T-helper 17 cell (primary cell): ENCODE results near the gene MBOAT2. TPM values are rescaled to one million over a fixed set of nuclear protein-coding genes. Genes with fewer than 3 reads are reported as not detected.

Experiments used
- ATAC-seq: fragments of 150-1000 bp; cut with Tn5 transposase; 2 replicates; pipeline ENCODE4 v1.10.0; 2021; ENCODE audit warnings: mild to moderate bottlenecking, moderate library complexity
- DNase-seq, 3 donors: peaks; one replicate each; pipeline versions ENCODE4 v3.0.0 to v3.0.0-alpha.2; 2020 to 2021
- H3K9me3 ChIP-seq: one replicate; pipeline ENCODE4 v1.7.0; 2013; ENCODE audit warnings: low read length, mild to moderate bottlenecking; ENCODE audit not compliant: control insufficient read depth, poor library complexity, severe bottlenecking
- H3K27ac Mint-ChIP-seq: one replicate; pipeline ENCODE4 v1.8.0; 2022; ENCODE audit warnings: mild to moderate bottlenecking, moderate library complexity, mixed read lengths
- H3K27me3 Mint-ChIP-seq: one replicate; pipeline ENCODE4 v1.8.0; 2022; ENCODE audit warnings: mixed read lengths
- H3K36me3 Mint-ChIP-seq: one replicate; pipeline ENCODE4 v1.8.0; 2022; ENCODE audit warnings: low read depth, mixed read lengths
- H3K4me1 Mint-ChIP-seq: one replicate; pipeline ENCODE4 v1.8.0; 2022; ENCODE audit warnings: mild to moderate bottlenecking, mixed read lengths
- H3K4me3 Mint-ChIP-seq: one replicate; pipeline ENCODE4 v1.8.0; 2022; ENCODE audit warnings: mild to moderate bottlenecking, moderate library complexity, mixed read lengths
- total RNA-seq, 4 donors: library from RNA in 2 of 4; stranded (reverse) in 2 of 4; gene quantifications; one replicate each; pipeline ENCODE4 v1.2.3 and lab custom pipeline; 2022 to 2026

MBOAT2 gene
- total RNA-seq, 2 donors from 2014 or later = 2.1 to 4.9 TPM

DNA sequence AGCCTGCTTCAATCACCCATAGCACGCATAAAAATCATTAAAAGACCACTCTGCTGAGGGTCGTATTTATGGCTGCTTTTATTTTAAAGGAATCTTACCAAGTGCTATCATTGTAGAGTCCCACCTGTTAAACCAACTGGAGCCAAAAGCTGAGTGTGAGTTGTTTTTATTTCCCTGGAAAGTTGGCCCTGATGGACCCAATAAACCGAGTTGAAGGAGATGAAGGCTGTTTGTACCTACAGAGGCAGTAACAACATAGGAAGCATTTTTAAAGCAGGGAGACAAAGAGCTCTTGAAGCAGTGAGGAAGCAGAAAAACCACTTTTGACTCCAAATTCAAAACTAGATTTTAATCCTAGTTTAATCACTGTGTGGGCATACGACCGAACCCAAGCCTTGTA, 6.4 kb downstream of the MBOAT2 start:
- Mint-ChIP-seq H3K4me3 (no peak overlapping the region), H3K36me3 (no peaks in the 10 kb centered on the region), H3K4me1 (peaks cover 6% of the 10 kb centered on the region), H3K27ac (no peak overlapping the region), H3K27me3 (peaks cover 24% of the 10 kb centered on the region)
- no peaks in the 10 kb centered on the region for H3K9me3 ChIP-seq
- ATAC-seq (no peak), DNase-seq (no peak)

DNA sequence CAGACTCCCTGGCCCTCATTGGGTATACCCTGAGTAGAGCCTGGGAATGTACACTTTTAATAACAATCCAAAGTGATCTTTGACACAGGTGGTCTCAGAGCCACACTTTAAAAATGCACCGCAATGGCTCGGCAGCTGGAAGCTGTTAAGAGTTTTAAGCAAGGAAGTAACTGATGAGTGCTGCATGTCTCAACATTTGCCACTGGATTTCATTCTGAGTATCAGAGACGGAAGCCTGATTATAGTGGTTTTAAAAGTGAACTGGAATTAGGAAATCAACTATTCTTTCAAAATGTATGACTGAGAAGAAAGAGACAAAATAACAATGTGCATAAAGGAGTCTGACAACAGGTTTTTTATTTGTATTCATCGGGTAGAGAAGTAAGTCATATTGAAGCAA, 7.5 kb downstream of the MBOAT2 start:
- Mint-ChIP-seq H3K4me1 (peaks cover 6% of the 10 kb centered on the region), H3K36me3 (no peaks in the 10 kb centered on the region), H3K27me3 (peaks cover 34% of the 10 kb centered on the region), H3K4me3 (no peak overlapping the region), H3K27ac (no peak overlapping the region)
- no peak for DNase-seq
- no peak for ATAC-seq
- H3K9me3 ChIP-seq = no peaks in the 10 kb centered on the region

DNA sequence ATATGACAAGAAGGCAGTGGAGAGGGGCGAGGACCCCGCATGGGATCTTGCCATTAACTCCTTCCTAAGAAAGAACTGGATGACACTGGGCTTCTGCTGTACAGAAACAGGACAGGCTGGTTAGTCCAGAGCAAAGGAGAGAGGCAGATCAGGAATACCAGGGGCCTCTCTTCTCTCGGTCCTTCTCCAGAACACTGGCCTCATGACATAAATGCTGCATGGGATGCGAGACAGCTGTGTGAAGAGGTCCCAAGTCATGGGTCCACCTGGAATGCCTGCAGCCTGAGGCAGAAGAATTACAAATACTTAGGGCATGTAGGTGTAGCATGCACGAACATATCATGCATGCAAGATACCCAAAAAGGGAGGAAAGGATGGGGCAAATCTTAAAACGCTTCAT, 9.1 kb downstream of the MBOAT2 start:
- no peak overlapping the region for H3K4me3 Mint-ChIP-seq
- no peaks in the 10 kb centered on the region for H3K36me3 Mint-ChIP-seq
- peaks cover under 1% of the 10 kb centered on the region for H3K4me1 Mint-ChIP-seq
- ATAC-seq = no peak
- DNase-seq = no peak
- H3K27me3 Mint-ChIP-seq = peaks cover 38% of the 10 kb centered on the region
- no peak overlapping the region for H3K27ac Mint-ChIP-seq
- no peaks in the 10 kb centered on the region for H3K9me3 ChIP-seq

DNA sequence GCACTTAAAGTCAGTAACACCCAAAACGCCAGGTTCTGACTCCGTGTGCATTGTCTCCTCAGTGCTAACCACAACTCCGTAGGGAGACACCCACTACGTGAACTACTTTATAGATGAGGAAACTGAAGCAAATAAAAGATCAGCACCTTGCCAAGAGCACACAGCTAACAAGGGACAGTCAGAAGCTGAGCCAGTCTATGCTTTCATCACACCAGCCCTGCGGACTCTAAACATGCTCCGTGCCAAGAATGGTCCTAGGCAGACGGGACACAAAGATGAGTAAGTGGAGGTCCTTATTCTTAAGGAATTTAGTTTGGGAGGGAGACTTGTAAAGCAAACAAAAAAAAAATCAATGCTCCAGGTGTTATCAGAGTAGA, 9.6 kb downstream of the MBOAT2 start:
- Mint-ChIP-seq H3K36me3 (no peaks in the 10 kb centered on the region), H3K27ac (no peak overlapping the region), H3K4me1 (no peaks in the 10 kb centered on the region), H3K27me3 (peaks cover 38% of the 10 kb centered on the region), H3K4me3 (no peak overlapping the region)
- ATAC-seq (no peak), DNase-seq (no peak)
- no peaks in the 10 kb centered on the region for H3K9me3 ChIP-seq

DNA sequence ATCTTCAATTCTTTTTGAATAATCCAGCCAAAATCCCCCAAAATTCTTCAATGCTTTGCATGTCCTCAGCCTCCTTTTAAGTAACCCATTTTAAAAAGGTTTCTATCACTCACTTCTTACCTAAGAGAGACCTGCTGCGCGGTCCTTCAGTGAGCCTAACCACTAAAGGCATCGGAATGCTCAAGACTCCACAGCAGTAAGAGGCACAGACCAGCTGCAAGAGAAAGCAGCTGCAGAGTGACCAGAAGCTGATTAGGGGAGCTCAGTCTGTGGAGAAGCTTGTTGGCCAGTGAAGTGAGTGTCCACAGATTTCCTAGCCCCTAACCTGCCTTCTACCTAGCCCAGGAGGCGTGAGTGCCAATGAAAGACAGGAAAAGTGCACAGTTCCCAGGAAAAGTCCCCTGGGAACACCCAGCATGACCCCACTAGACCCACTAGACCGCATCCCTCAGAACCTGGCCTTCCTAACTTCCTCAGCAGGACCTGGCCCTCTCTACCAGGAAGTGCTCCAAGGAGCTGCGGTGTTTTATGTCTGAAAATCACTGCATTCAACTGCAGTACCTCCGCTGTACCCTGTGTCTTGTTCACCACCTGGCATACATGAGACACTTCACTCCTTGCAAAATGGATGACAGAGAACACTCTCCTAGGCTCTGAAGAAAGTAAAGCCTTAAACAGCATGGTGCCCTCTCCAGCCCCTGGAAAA, 10.1 kb downstream of the MBOAT2 start:
- no peaks in the 10 kb centered on the region for H3K36me3 Mint-ChIP-seq
- H3K4me3 Mint-ChIP-seq = no peak overlapping the region
- ATAC-seq (no peak), DNase-seq (no peak)
- no peaks in the 10 kb centered on the region for H3K9me3 ChIP-seq
- no peak overlapping the region for H3K27ac Mint-ChIP-seq
- H3K27me3 Mint-ChIP-seq = peaks cover 38% of the 10 kb centered on the region
- no peaks in the 10 kb centered on the region for H3K4me1 Mint-ChIP-seq

DNA sequence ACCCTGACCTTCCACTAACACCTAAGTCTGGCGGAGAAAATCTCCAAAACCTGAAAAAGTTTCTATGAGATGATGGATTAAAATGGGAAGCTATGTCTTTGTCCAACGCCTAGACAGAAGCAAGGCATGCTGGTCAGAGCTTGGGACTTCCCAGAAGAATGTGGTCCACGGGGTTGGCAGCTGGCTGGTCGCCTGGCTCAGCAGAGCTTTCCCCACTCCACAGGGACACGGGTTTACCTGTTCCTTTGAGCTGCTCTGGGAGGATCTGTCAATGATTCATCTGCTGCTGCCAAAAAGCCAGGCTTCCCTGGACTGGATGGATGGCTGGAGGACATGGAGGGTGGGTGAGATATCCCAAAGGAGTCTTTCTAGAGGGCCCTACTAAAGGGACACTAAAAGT, 10.8 kb downstream of the MBOAT2 start:
- H3K9me3 ChIP-seq = no peaks in the 10 kb centered on the region
- H3K4me1 Mint-ChIP-seq = no peaks in the 10 kb centered on the region
- H3K27ac Mint-ChIP-seq = no peak overlapping the region
- H3K36me3 Mint-ChIP-seq = no peaks in the 10 kb centered on the region
- H3K4me3 Mint-ChIP-seq = no peak overlapping the region
- no peak for ATAC-seq
- DNase-seq = no peak
- H3K27me3 Mint-ChIP-seq = peaks cover 38% of the 10 kb centered on the region

DNA sequence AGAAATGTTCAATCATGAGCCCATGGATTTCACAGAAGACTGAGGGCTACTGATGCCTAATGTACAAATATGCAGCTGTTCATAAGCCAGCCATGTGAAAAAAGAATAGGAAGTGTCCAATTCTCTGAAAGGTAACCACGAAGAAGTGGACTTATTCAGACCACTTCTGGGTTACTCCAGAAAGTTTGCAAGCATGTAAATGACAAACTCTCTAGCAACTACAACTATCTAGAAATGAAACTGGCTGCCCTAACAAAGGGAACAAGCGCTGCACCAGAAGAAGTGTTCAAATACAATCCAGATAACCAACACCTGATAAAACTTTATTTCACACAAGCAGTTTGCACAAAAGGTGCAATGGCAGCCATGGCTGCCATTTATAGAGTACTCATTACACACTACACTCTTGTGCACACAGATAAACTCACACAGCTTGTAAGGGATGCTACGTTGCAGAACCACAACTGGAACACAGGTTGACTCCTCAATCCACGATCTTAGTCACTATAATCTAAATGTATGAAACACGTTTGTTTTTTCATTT, 13.9 kb downstream of the MBOAT2 start:
- no peak for DNase-seq
- no peaks in the 10 kb centered on the region for H3K9me3 ChIP-seq
- Mint-ChIP-seq H3K4me3 (no peak overlapping the region), H3K36me3 (no peaks in the 10 kb centered on the region), H3K27me3 (peaks cover 39% of the 10 kb centered on the region), H3K4me1 (no peaks in the 10 kb centered on the region), H3K27ac (no peak overlapping the region)
- no peak for ATAC-seq

DNA sequence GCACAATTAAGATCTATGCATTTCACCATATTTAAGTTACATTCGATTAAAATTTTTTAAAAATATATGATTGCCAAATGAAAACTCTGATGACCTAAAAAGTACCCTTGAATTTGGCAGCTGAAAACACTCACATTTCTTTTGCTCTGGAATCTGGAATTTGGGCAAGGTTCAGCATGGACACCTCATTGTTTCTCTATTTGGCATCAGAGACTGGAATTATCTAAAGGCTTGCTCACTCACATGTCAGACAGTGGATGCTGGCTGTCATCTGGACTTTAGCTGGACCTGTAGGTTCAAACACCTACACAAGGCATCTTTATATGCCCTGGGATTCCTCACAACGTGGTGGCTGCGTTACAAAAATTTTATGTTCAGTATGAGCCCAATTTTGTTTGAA, 16.1 kb downstream of the MBOAT2 start:
- H3K4me1 Mint-ChIP-seq = no peaks in the 10 kb centered on the region
- DNase-seq = no peak
- peaks cover 28% of the 10 kb centered on the region for H3K27me3 Mint-ChIP-seq
- H3K27ac Mint-ChIP-seq = no peak overlapping the region
- H3K36me3 Mint-ChIP-seq = no peaks in the 10 kb centered on the region
- no peaks in the 10 kb centered on the region for H3K9me3 ChIP-seq
- H3K4me3 Mint-ChIP-seq = no peak overlapping the region
- no peak for ATAC-seq

DNA sequence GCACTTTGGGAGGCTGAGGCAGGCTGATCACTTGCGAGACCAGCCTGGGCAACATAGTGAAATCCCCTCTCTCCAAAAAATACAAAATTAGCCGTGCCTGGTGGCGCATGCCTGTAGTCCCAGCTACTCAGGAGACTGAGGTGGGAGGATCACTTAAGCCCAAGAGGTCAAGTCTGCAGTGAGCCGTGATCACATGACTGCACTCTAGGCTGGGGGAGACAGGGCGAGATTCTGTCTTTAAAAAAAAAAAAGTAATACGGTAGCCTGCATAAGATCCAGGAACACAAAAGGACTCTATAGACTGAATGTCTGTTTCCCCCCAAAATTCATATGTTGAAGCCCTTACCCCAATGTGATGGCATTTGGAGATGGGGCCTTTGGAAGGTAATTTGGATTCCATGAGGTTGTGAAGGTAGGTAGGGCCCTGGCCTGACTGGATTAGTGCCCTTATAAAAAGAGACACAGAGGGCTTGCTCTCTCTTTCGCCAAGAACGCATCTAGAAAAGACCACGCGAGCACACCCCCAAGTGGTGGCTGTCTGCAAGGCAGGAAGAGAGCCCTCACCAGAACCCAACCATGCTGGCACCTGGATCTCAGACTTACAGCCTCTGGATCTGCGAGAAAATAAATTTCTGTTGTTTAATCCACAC, 17.0 kb downstream of the MBOAT2 start:
- peaks cover 30% of the 10 kb centered on the region for H3K27me3 Mint-ChIP-seq

DNA sequence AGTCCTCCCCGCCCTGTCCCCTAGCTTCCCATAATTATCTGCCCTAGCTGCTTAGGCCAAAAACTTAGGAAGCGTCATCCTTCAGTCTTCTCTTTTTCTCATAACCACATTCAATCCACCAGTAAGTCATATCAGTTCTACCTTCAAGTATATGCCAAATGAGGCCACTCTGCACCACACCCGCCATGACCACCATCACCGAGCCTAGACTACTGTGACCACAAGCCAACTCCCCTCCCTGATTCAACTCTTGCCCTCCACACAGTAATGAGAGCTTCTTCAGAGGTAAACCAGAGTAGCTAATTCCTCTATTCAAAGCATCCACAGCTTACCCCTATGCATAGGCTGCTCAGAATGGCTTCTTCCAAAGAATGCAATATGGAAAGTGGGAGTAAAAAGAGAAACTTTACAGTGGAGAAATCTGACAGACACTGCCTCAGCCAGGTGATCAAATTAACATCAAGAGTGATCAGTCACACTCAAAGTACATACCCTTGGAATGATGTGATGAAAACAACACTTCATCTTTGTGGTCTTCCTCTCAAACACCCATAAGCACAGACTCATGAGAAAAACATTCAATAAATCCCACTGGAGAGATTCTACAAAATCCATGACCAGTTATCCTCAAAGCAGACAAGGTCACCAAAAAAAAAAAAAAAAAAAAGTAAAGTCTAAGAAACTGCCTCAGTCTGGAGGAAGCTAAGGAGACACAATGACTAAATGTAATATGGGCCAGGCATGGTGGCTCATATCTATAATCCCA, 17.7 kb downstream of the MBOAT2 start:
- H3K4me1 Mint-ChIP-seq = peaks cover 3% of the 10 kb centered on the region
- no peaks in the 10 kb centered on the region for H3K36me3 Mint-ChIP-seq
- no peaks in the 10 kb centered on the region for H3K9me3 ChIP-seq
- H3K27me3 Mint-ChIP-seq = peaks cover 28% of the 10 kb centered on the region
- no peak overlapping the region for H3K4me3 Mint-ChIP-seq
- DNase-seq (no peak), ATAC-seq (no peak)
- no peak overlapping the region for H3K27ac Mint-ChIP-seq

More for the DNA sequence above, 17.0 kb downstream of the MBOAT2 start:
- H3K4me3 Mint-ChIP-seq = no peak overlapping the region
- DNase-seq (no peak), ATAC-seq (no peak)
- H3K27ac Mint-ChIP-seq = no peak overlapping the region
- H3K9me3 ChIP-seq = no peaks in the 10 kb centered on the region
- peaks cover 1% of the 10 kb centered on the region for H3K4me1 Mint-ChIP-seq
- no peaks in the 10 kb centered on the region for H3K36me3 Mint-ChIP-seq

DNA sequence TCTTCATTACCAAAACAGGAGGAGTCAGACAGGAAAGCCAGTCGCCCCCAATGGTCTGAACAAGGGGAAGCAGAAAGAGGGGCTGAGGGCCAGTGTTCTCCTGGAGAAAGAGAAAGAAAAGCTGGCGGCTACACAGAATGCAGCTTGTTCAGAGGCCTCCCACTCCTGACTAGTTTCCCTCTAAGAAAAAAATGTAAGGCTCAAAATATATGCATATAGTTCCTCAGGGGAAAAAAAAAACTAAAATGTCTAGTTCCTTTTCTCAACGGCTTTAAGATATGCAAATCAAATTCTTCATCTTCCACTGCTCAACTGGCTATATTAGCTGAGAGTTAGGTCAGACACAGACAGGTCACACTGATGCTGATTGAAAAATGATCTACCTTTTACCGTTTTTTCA, 18.6 kb downstream of the MBOAT2 start:
- DNase-seq = no peak
- Mint-ChIP-seq H3K4me3 (no peak overlapping the region), H3K4me1 (peaks cover 3% of the 10 kb centered on the region), H3K27me3 (peaks cover 36% of the 10 kb centered on the region), H3K27ac (no peak overlapping the region), H3K36me3 (no peaks in the 10 kb centered on the region)
- ATAC-seq = no peak
- H3K9me3 ChIP-seq = no peaks in the 10 kb centered on the region

DNA sequence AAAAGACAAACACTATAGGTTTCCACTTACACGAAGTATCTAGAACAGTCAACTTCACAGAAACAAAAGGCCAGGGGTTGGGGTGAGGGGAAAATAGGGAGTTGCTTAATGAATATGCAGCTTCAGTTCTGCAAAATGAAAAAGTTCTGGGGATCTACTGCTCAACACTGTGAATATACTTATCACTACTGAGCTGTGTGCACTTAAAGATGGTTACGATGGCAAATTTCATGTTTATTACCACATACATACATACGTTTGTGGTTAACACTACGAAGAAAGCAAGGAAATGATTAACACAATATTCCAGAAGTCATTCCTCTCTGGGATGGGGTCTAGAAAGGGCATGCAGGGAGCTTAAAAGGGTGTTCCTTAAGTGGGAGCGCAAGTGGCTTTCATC, 19.3 kb downstream of the MBOAT2 start:
- no peak for ATAC-seq
- H3K27me3 Mint-ChIP-seq = peaks cover 41% of the 10 kb centered on the region
- H3K4me3 Mint-ChIP-seq = no peak overlapping the region
- H3K9me3 ChIP-seq = no peaks in the 10 kb centered on the region
- no peaks in the 10 kb centered on the region for H3K36me3 Mint-ChIP-seq
- H3K4me1 Mint-ChIP-seq = peaks cover 3% of the 10 kb centered on the region
- no peak overlapping the region for H3K27ac Mint-ChIP-seq
- no peak for DNase-seq

DNA sequence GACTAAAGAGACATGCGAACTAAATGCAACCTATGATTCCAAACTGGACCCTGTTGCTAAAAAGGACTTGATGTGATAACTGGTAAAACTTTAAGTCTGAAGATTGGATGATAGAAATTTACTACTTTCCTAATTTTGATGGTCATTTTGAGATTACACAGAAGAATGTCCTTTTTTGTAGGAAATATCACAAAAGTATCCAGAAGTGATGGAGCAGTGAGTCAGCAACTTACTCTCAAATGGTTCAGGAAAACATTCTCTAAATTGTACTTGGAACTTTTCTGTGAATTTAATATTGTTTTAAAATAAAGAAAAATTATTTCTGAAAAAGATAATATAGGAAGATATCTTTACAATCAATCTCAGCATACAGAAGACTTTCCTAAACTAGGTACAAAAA, 19.9 kb downstream of the MBOAT2 start:
- no peaks in the 10 kb centered on the region for H3K36me3 Mint-ChIP-seq
- peaks cover 41% of the 10 kb centered on the region for H3K27me3 Mint-ChIP-seq
- no peaks in the 10 kb centered on the region for H3K9me3 ChIP-seq
- ATAC-seq = no peak
- H3K4me3 Mint-ChIP-seq = no peak overlapping the region
- DNase-seq = no peak
- H3K27ac Mint-ChIP-seq = no peak overlapping the region
- H3K4me1 Mint-ChIP-seq = peaks cover 3% of the 10 kb centered on the region
